Measurements from ENCODE around the gene RRP9.

Gene RRP9

DNA sequence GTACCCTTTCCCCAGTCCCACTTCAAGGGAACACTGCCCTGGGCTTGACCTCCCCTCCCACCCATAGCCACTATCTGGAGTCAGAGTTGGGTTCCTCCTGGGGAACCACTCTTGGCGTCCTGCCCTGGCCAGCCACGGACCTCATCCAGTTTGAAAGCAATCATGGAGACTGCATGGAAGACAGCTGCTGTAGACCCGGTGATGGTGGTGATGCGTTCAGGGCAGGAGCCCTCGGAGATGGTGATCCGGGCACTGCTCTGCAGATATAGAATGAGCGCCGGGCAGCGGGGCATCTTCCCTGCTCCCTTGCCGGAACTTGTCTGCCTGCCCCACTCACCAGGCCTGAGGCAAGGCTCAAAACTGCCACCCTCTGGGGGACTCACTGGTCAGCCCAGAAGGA lies 18.7 kb upstream of the RRP9 start:
- TF ChIP-seq, protein P1, sequence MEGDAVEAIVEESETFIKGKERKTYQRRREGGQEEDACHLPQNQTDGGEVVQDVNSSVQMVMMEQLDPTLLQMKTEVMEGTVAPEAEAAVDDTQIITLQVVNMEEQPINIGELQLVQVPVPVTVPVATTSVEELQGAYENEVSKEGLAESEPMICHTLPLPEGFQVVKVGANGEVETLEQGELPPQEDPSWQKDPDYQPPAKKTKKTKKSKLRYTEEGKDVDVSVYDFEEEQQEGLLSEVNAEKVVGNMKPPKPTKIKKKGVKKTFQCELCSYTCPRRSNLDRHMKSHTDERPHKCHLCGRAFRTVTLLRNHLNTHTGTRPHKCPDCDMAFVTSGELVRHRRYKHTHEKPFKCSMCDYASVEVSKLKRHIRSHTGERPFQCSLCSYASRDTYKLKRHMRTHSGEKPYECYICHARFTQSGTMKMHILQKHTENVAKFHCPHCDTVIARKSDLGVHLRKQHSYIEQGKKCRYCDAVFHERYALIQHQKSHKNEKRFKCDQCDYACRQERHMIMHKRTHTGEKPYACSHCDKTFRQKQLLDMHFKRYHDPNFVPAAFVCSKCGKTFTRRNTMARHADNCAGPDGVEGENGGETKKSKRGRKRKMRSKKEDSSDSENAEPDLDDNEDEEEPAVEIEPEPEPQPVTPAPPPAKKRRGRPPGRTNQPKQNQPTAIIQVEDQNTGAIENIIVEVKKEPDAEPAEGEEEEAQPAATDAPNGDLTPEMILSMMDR (conservative IDR thresholded peaks at IDR 0.05; ENCODE audit: low read depth, low read length) = no peak
- H3K4me3 ChIP-seq (ENCODE audit: low read depth, low read length) = no peak overlapping the region
- DNase-seq (ENCODE audit: low read depth) = no peak

DNA sequence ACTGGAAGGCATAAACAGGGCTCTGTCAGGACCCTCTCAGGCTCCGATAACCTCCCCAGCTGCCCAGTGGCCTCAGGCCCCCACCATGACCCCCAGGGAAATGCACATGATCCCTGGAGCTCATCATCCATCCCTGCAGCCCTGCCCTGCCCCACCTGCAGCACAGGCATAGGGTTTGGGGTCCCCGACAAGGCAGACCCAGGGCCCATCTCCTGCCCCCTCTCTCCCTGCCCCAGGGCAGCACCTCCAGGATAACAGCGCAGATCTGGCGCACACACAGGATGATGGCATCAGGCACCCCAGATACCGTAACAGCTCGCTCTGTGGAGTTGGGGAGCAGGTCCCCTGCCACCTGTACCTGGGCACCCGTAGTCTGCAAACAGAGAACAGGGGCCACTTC lies 17.9 kb upstream of the RRP9 start:
- no peak for DNase-seq (ENCODE audit: low read depth)
- TF ChIP-seq, protein P1 (conservative IDR thresholded peaks at IDR 0.05; ENCODE audit: low read depth, low read length) = no peak
- no peak overlapping the region for H3K4me3 ChIP-seq (ENCODE audit: low read depth, low read length)

DNA sequence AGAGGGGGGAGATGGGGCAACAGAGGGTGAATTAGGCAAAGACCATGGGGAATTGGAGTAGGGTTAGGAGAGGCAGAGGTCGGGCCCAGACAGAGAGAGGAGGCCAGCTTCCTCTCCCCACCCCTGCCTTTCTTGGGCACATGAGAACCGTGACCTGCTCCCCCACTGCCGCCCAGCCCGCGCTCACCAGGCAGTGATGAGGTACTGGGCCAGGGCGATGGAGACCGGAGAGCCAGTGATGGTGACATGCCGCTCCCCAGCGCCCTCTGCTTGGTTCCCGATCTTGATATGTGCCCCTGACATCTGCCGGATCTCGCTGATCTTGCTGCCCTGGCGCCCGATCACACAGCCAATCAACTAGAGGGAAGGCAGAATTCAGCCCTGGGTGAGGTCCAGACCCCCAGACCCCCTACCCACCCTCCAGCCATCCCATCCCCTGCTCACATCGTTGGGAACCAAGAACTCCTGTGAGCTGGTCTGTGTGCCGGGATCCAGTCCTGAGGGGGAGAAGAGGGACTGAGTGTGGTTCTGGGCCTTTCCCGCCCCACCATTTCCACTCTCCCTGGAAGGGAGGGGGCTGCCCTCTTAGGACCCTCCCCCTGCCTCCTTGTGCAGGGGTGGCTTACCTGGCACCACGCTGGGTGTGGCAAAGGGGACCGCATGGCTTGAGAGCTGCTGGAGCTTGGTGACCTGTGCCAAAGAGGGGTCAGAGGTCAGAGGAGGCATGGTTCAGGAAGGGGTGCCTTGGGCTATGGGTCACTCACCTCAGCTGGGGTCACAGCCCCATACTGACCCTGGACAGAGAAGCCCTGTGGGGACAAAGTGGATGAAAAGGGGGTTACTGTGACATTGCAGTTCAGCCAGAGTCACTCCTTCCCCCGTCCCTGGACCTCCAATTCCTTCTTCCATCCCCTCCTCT lies 17.2 kb upstream of the RRP9 start:
- TF ChIP-seq, protein P1 (conservative IDR thresholded peaks at IDR 0.05; ENCODE audit: low read depth, low read length) = no peak
- no peak for DNase-seq (ENCODE audit: low read depth)
- H3K4me3 ChIP-seq (ENCODE audit: low read depth, low read length) = no peak overlapping the region

DNA sequence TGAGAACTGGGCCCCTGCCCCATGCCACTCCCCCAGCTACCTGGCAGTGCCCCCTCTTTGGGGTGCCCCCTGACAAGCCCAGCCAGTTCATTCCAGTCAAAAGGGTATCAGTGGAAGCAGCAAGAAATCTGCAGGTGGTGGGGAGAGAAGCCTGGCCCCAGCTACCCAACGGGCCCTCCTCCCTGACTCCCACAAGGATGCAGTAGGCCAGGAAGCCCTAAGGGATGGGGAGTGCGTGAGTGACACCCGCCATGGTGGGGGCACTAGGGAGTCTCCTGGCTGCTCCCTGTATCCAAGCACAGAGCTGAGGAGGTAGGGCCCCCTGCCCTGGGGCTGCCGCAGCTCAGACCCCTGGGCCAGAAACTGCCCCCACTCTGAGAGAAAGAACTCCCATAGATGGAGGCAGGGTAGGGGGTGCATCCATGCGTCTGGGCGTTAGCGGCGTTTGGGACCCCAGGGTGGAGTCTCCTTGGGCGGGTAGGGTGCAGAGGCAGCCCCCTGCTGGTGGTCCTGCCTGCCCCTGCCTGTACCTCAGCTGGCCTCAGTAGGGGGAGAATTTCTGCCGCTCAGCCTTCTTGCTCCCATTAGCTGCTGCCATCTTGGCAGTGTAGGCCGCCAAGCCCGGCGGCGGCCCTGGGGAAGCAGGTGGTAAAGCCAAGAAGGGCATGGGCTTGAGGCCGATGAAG lies 16.0 kb upstream of the RRP9 start:
- TF ChIP-seq, protein P1 (conservative IDR thresholded peaks at IDR 0.05; ENCODE audit: low read depth, low read length) = peak; percentile 11
- no peak for DNase-seq (ENCODE audit: low read depth)
- H3K4me3 ChIP-seq (ENCODE audit: low read depth, low read length) = no peak overlapping the region

DNA sequence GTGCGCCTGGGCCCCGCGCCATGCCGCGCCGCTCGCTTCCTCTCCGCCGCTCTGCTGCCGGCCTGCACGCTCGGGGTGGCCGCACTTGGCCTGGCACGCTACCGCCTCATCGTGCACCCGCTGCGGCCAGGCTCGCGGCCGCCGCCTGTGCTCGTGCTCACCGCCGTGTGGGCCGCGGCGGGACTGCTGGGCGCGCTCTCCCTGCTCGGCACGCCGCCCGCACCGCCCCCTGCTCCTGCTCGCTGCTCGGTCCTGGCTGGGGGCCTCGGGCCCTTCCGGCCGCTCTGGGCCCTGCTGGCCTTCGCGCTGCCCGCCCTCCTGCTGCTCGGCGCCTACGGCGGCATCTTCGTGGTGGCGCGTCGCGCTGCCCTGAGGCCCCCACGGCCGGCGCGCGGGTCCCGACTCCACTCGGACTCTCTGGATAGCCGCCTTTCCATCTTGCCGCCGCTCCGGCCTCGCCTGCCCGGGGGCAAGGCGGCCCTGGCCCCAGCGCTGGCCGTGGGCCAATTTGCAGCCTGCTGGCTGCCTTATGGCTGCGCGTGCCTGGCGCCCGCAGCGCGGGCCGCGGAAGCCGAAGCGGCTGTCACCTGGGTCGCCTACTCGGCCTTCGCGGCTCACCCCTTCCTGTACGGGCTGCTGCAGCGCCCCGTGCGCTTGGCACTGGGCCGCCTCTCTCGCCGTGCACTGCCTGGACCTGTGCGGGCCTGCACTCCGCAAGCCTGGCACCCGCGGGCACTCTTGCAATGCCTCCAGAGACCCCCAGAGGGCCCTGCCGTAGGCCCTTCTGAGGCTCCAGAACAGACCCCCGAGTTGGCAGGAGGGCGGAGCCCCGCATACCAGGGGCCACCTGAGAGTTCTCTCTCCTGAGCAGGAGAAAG lies 14.4 kb upstream of the RRP9 start:
- peak overlapping the region; percentile 37 for H3K4me3 ChIP-seq (ENCODE audit: low read depth, low read length)
- DNase-seq (ENCODE audit: low read depth) = peak; percentile 55
- TF ChIP-seq, protein P1 (conservative IDR thresholded peaks at IDR 0.05; ENCODE audit: low read depth, low read length) = peak; percentile 55

DNA sequence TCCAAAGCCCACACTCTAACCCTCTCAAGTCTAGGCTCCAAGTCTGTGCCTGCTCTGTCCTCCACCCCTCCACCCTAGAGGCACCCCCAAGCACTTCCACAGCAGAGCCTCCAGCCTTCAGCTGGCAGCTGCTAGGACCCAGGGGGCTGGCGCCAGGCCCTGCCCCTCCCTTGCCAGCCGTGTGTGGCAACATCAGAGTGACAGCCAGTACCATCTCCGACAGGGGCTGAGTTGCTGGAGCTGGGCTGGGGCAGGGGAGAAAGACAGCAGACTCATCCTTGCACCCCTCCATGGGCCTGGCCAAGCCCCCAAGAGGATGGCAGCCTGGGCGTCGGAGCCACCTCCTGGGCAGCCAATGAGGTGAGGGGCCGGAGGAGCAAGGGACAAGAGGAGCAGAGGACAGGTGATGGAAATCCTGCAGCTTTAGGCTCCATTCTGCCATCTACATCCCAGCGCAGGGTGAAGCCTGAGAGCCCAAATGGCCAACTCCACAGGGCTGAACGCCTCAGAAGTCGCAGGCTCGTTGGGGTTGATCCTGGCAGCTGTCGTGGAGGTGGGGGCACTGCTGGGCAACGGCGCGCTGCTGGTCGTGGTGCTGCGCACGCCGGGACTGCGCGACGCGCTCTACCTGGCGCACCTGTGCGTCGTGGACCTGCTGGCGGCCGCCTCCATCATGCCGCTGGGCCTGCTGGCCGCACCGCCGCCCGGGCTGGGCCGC lies 13.6 kb upstream of the RRP9 start, which contains the start of gene GPR62:
Gene GPR62, plus strand, starts transcription at position 207 of the 718 bp plus-strand sequence. Its CDS starts 272 bp downstream, at position 479.
- no peak for DNase-seq (ENCODE audit: low read depth)
- TF ChIP-seq, protein P1 (conservative IDR thresholded peaks at IDR 0.05; ENCODE audit: low read depth, low read length) = no peak
- peak within 1 kb of the TSS; percentile 37 for H3K4me3 ChIP-seq (ENCODE audit: low read depth, low read length)

Data from choroid plexus epithelial cell (primary cell).